ENCODE data around the gene PSMD8.
"Not testable (repeated sequence)": the region's sequence is repeated elsewhere in the genome, so short reads cannot be mapped to it uniquely, and the experiment has no call there.

The PSMD8 gene

GRCh38 chr19:38374332-38375097 lies at the start of gene PSMD8:
Gene PSMD8 (plus strand): TSS chr19:38374571. CDS start chr19:38374602, 31 bp downstream.
- peak; percentile 100 for DNase-seq

GRCh38 chr19:38326591-38326990 lies 47.8 kb upstream of the PSMD8 start:
- no peak for DNase-seq

- DNase-seq: no peak
These were observed 44.7 kb upstream of the PSMD8 start for GRCh38 chr19:38329651-38330050.

- DNase-seq: no peak
These were observed 42.6 kb upstream of the PSMD8 start for GRCh38 chr19:38331728-38332127.

- no peak for DNase-seq
These were observed 41.1 kb upstream of the PSMD8 start for GRCh38 chr19:38333245-38333644.

GRCh38 chr19:38335949-38336637 lies 38.3 kb upstream of the PSMD8 start:
- DNase-seq: peak; percentile 97

- peak; percentile 97 for DNase-seq
These were observed 37.6 kb upstream of the PSMD8 start for GRCh38 chr19:38336638-38337359.

GRCh38 chr19:38337360-38337653 lies 37.1 kb upstream of the PSMD8 start:
- no peak for DNase-seq

GRCh38 chr19:38339011-38339410 lies 35.4 kb upstream of the PSMD8 start:
- DNase-seq: not testable (repeated sequence)

- DNase-seq: no peak
These were observed 33.4 kb upstream of the PSMD8 start for GRCh38 chr19:38340927-38341326.

GRCh38 chr19:38346837-38347236 lies 27.5 kb upstream of the PSMD8 start:
- no peak for DNase-seq

GRCh38 chr19:38350883-38351282 lies 23.5 kb upstream of the PSMD8 start:
- no peak for DNase-seq

- DNase-seq: no peak
These were observed 22.4 kb upstream of the PSMD8 start for GRCh38 chr19:38351865-38352395.

- no peak for DNase-seq
These were observed 21.8 kb upstream of the PSMD8 start for GRCh38 chr19:38352611-38353010.

- no peak for DNase-seq
These were observed 18.3 kb upstream of the PSMD8 start for GRCh38 chr19:38355728-38356725.

- DNase-seq: no peak
These were observed 16.3 kb upstream of the PSMD8 start for GRCh38 chr19:38358071-38358470.

GRCh38 chr19:38359242-38360021 lies 14.9 kb upstream of the PSMD8 start:
- DNase-seq: no peak

- DNase-seq: no peak
These were observed 14.0 kb upstream of the PSMD8 start for GRCh38 chr19:38360351-38360750.

GRCh38 chr19:38360839-38361631 lies 13.3 kb upstream of the PSMD8 start:
- DNase-seq: no peak

GRCh38 chr19:38361633-38362075 lies 12.7 kb upstream of the PSMD8 start:
- peak; percentile 79 for DNase-seq
